HG03571 (cell line): Measurements from ENCODE around the gene MAP4.
"Not testable (repeated sequence)": the region's sequence is repeated elsewhere in the genome, so short reads cannot be mapped to it uniquely, and the experiment has no call there.

Experiments
- ATAC-seq: cut with Tn5 transposase; IDR thresholded peaks from one replicate; pipeline ENCODE4 v1.9.1; 2021; ENCODE audit not compliant: unreplicated experiment

MAP4 gene, protein sequence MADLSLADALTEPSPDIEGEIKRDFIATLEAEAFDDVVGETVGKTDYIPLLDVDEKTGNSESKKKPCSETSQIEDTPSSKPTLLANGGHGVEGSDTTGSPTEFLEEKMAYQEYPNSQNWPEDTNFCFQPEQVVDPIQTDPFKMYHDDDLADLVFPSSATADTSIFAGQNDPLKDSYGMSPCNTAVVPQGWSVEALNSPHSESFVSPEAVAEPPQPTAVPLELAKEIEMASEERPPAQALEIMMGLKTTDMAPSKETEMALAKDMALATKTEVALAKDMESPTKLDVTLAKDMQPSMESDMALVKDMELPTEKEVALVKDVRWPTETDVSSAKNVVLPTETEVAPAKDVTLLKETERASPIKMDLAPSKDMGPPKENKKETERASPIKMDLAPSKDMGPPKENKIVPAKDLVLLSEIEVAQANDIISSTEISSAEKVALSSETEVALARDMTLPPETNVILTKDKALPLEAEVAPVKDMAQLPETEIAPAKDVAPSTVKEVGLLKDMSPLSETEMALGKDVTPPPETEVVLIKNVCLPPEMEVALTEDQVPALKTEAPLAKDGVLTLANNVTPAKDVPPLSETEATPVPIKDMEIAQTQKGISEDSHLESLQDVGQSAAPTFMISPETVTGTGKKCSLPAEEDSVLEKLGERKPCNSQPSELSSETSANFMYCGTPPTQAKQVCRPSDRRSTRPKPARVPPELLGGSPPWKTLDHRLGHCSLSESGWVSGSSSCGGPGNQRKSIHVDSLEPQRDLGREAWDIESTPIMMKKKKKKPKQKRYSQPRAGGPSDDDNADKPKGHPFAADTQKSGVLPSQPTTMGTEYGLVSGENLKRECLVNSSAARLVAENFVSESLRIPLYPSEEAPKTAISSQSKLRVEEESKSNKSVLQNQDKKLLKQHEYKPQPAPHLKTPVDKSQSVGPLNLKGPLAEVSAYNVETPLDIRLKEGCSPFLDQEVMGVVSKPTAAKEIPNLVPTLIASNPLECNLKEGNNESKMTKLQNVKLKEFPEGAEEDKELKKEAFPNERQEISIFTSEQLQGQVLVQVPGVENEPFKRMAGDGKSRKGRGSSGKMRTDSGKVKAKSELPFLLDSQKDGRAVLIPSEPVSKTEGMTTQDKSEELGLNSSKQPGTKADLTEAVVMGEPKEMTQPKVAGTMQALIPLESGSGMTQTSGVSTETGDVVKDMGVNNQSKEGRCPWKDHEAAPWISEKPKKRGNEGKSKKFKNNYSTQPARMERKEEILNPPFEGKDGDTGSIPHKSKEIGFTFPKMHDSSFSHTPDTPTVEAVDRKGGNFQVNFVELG (N-terminal part only)

GRCh38 chr3:48016301-48016973 is at the start of gene MAP4:
Gene MAP4, minus strand, starts transcription at chr3:48016416. Its CDS starts 17,556 bp downstream, at chr3:47998860.
- no peak for ATAC-seq

- no peak for ATAC-seq
These were observed 48.8 kb upstream of the MAP4 start for GRCh38 chr3:48065035-48065434.

- no peak for ATAC-seq
These were observed 48.1 kb upstream of the MAP4 start for GRCh38 chr3:48064292-48064829.

GRCh38 chr3:48061586-48061985 is 45.4 kb upstream of the MAP4 start:
- not testable (repeated sequence) for ATAC-seq

DNA sequence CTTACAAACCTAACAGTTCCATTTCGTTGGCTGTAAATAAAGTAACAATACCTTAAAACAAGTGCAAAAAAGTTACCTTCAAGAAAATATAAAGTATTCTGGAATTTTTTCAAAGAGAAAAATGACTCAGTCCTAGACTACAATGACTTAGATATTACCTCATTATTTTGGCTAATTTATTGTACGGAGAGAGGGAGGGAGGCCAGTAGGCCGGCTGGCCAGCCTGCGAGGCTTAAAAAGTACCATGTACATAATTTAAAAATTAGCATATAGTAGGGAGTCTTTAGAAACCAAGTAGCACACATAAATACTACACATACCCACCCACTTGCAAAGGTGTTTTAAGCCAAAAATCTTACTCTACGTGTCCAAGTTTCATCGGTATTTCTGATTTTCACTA is 41.9 kb upstream of the MAP4 start:
- ATAC-seq = no peak

DNA sequence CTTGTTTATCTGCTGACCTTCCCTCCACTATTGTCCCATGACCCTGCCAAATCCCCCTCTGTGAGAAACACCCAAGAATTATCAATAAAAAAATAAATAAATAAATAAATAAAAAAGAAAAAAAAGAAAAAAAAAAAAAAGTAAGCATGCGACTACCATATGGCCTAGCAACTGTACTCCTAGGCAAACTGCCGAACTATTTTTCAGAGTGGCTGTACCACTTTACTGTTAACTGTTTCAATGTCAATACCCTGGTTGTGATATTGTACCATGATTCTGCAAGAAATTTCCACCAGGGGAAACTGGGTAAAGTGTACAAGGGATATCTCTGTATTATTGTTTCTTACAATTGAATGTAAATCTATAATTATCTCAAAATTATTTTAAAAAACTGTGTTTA is 41.3 kb upstream of the MAP4 start:
- no peak for ATAC-seq

- ATAC-seq = no peak
These were observed 31.7 kb upstream of the MAP4 start for GRCh38 chr3:48047841-48048464.

DNA sequence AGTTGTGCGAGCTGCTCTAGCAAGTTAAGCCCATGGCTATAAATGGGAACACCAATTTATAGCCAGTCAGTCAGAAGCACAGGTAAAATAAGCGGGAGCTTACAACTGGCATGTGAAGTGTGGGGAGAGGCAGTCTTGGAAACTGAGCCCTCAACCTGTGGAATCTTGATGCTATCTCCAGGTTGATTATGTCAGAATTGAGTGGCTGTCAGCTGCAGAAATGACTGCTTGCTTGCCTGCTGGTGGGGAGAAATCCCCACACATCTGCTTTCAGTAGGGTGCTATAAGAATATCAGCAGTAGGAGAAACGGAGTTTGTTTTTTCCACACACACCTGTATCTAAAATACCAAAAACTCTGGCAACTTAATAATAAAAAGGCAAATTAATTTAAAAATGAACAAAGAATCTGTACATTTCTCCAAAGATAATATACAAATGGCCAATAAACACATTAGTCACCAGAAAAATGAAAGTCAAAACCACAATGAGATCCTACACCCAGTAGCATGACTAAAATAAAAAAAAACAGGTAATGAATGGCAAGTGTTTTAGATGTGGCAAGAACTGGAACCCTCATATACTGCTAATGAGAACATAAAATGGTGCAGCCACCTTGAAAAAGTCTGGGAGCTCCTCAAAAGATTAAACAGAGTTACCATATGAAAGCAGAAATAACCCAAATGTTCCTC is 26.0 kb upstream of the MAP4 start:
- no peak for ATAC-seq

- ATAC-seq = no peak
These were observed 23.4 kb upstream of the MAP4 start for GRCh38 chr3:48039487-48040190.

DNA sequence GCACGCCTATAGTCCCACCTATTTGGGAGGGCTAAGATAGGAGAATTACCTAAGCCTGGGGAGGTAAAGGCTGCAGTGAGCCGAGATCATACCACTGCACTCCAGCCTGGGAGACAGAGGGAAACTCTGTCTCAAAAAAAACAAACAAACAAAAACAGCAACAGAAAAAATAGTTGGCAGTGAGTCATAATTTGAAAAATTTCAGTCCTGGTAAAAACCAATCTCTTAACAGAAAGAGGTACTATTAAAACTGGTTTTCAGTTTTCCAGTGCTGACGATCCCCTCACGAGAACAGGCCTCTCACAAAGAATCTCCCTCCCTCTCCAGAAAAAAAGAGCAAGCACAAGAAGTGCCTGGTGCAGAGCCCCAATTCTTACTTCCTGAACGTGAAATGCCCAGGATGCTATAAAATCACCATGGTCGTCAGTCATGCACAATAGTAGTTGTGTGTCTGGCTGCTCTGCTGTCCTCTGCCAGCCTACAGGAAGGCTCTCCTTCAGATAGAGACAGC is 22.8 kb upstream of the MAP4 start:
- ATAC-seq = no peak

DNA sequence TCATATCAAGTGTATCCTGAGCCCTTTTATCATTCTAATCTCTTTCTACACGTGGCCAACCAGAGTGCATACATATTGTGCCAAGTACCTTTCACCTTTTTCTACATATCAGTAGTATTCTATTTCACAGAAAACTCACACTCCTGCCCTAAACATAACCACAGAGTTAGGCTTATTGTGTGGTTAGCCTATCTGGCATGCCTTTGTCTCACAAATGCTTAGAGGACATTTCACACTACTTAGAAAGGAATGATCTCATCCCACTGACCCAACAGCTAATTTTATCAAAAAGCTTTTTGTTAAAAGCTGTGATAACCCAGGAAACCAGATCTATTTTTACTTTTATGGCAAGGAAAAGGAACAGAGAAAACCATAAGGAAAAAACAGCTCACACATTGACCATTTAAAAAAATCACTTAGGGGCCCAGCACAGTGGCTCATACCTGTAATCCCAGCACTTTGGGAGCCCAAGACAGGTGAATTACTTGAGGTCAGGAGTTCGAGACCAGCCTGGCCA is 17.8 kb upstream of the MAP4 start:
- ATAC-seq = no peak

GRCh38 chr3:48030188-48030587 is 14.0 kb upstream of the MAP4 start:
- ATAC-seq = no peak

- no peak for ATAC-seq
These were observed 11.0 kb upstream of the MAP4 start for GRCh38 chr3:48026951-48027908.

DNA sequence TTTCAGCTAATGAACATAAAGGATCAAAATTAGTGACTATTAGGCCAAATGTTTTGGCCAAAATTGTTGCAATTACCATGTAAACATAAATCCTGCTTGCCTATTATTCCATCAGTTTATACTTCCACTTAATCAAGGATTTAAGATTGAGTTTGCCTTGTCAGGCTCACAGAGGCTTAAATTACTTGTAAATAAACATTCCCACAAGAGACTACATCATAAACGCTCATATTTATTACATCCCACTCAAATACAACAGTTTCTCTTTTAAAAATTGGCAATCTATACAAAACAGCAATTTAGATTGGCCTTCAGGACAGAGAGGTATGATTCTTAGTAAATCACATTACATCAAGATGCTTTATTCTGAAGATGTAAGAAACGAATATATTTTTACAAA is 9.9 kb upstream of the MAP4 start:
- no peak for ATAC-seq

GRCh38 chr3:48024401-48024800 is 8.2 kb upstream of the MAP4 start:
- no peak for ATAC-seq

GRCh38 chr3:48023377-48023776 is 7.2 kb upstream of the MAP4 start:
- no peak for ATAC-seq

DNA sequence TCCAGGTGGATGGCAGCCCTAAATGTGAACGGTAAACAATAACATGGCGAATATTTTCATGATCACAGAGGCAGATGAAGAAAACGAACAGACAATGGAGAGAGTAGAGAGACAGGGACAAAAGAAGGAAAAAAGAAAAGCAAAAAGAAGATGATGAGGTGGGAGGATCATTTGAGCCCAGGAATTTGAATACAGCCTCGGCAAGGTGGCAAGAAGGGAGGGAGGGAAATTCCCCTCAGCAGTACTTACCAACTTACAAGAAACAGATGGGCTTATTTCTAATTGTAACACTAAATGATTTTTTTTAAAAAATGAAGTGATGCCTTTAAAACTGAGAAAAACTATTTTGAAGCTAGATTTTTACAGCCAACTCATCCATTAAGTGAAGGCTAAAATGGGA is 6.0 kb upstream of the MAP4 start:
- no peak for ATAC-seq
